Right atrium auricular region (tissue), 2 donors: ENCODE measurements around the gene ZNF407. TPM values are rescaled to one million over a fixed set of nuclear protein-coding genes. Genes with fewer than 3 reads are reported as not detected.

Source experiments
- DNase-seq: peaks from one replicate; pipeline ENCODE4 v3.0.0-alpha.2; 2019; ENCODE audit warnings: low spot score
- H3K27ac ChIP-seq, 2 donors: fragments of 200-600 bp; sonication (generic); 1 replicate in 1 of 2; 2 replicates in 1 of 2; pipeline ENCODE4 v1.5.1; 2016 to 2019
- H3K27me3 ChIP-seq, 2 donors: fragments of 200-600 bp; sonication (generic); one replicate each; pipeline versions ENCODE4 v1.5.1 to v1.6.0; 2017 to 2019
- H3K36me3 ChIP-seq: fragments of 200-600 bp; sonication (generic); one replicate; pipeline ENCODE4 v1.5.1; 2016
- H3K4me1 ChIP-seq, 2 donors: fragments of 200-600 bp; sonication (generic); one replicate each; pipeline versions ENCODE4 v1.5.1 to v1.6.0; 2017 to 2019
- H3K4me3 ChIP-seq, 2 donors: fragments of 200-600 bp; sonication (generic); 1 replicate in 1 of 2; 2 replicates in 1 of 2; pipeline ENCODE4 v1.5.1; 2017 to 2019; ENCODE audit warnings: mild to moderate bottlenecking in 1 of 2, moderate library complexity in 1 of 2
- H3K9me3 ChIP-seq, 2 donors: fragments of 200-600 bp; sonication (generic); one replicate each; pipeline ENCODE4 v1.5.1; 2019
- total RNA-seq, 2 donors: library from RNA; depleted of rRNA; stranded (reverse); fragments of >200 nt; gene quantifications; one replicate each; pipeline ENCODE4 v1.1.0, GENCODE V29; 2016
- TF ChIP-seq, protein P1 (sequence below), 2 donors: fragments of 200-600 bp; sonication (generic); IDR thresholded peaks; one replicate each; pipeline ENCODE4 v1.5.1; 2019; ENCODE audit warnings: antibody characterized with exemption in 2 of 2

The ZNF407 gene
- total RNA-seq, 2 donors from 2014 or later, result 7.8 to 8.7 TPM

GRCh38 chr18:75073654-75074053 lies 476.0 kb downstream of the ZNF407 start:
- DNase-seq, result no peak
- H3K27ac ChIP-seq, result no peak overlapping the region
- no peak overlapping the region for H3K4me3 ChIP-seq
- H3K36me3 ChIP-seq, result no peaks in the 10 kb centered on the region
- H3K27me3 ChIP-seq, result no peaks in the 10 kb centered on the region
- peaks cover 0 to 14% of the 10 kb centered on the region in 2 donors for H3K9me3 ChIP-seq
- no peaks in the 10 kb centered on the region for H3K4me1 ChIP-seq
- TF ChIP-seq, protein P1, sequence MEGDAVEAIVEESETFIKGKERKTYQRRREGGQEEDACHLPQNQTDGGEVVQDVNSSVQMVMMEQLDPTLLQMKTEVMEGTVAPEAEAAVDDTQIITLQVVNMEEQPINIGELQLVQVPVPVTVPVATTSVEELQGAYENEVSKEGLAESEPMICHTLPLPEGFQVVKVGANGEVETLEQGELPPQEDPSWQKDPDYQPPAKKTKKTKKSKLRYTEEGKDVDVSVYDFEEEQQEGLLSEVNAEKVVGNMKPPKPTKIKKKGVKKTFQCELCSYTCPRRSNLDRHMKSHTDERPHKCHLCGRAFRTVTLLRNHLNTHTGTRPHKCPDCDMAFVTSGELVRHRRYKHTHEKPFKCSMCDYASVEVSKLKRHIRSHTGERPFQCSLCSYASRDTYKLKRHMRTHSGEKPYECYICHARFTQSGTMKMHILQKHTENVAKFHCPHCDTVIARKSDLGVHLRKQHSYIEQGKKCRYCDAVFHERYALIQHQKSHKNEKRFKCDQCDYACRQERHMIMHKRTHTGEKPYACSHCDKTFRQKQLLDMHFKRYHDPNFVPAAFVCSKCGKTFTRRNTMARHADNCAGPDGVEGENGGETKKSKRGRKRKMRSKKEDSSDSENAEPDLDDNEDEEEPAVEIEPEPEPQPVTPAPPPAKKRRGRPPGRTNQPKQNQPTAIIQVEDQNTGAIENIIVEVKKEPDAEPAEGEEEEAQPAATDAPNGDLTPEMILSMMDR (IDR thresholded peaks at IDR 0.05), result no peak

DNA sequence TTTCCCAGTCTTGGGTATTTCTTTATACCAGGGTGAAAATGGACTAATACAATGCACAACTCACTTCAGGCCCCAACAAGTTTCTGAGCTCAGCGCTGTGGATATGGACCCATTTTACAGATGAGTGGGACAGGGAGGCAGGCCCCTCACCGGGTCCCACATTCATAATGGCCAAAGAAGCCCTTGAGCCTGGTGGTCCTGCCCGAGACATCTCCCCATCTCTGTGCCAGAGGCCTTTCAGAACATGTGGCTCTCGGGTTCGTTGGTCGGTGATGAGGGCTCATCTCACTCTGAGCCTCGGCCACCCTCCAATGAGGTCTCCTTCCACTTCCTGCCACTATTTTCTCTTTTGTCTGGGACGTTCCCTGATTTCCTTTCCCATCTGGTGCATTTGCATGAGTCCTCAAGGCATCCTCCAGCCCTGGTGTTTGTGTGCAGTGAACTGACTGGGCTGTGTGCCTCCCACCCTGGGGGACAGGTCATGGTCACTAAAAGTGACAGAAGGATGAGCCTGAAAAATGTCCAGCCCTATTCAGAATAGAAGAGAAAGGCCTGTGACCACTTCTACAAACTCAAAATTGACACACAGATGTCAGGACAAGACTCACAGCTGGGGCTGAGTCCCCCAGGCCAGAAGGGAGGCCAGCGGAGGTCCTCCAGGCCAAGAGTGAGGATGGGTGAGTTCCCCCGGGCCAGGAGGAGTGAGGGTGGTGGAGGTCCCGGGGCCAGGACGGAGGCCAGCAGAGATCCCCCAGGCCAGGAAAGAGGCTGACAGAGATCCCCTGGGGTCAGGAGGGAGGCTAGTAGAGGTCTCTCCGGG lies 476.7 kb downstream of the ZNF407 start:
- peaks cover 0 to 14% of the 10 kb centered on the region in 2 donors for H3K9me3 ChIP-seq
- DNase-seq, result peak; percentile 54
- H3K4me1 ChIP-seq, result no peaks in the 10 kb centered on the region
- H3K4me3 ChIP-seq, result no peak overlapping the region
- no peaks in the 10 kb centered on the region for H3K27me3 ChIP-seq
- H3K36me3 ChIP-seq, result no peaks in the 10 kb centered on the region
- TF ChIP-seq, protein P1 (IDR thresholded peaks at IDR 0.05), result no peak
- H3K27ac ChIP-seq, result no peak overlapping the region

GRCh38 chr18:75075016-75075305 lies 477.3 kb downstream of the ZNF407 start:
- Histone ChIP-seq H3K4me1 (no peaks in the 10 kb centered on the region), H3K36me3 (no peaks in the 10 kb centered on the region), H3K27ac (no peak overlapping the region), H3K9me3 (peaks cover 0 to 14% of the 10 kb centered on the region in 2 donors), H3K27me3 (no peaks in the 10 kb centered on the region), H3K4me3 (no peak overlapping the region)
- peak; percentile 42 for DNase-seq
- TF ChIP-seq, protein P1 (IDR thresholded peaks at IDR 0.05), result no peak

DNA sequence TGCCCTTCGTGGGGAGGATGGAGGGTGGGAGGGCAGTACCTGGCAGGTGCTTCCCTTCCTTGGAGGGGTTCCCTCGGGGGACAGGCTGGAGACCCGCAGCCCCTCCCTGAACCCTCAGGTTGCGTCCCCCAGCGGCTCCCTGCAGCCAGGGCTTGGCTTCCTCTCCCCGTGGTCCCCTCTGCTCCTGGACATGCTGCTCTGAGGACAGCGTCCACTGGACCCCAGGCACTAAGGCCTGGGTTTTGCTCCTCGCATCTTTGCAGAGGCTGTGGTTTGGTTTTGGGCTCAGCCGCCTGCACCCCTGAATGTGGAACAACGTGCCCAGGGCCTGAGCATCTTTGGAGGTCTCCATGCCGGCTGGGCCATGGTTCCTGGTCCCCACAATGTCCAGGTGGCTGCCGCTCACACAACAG lies 477.8 kb downstream of the ZNF407 start:
- H3K27me3 ChIP-seq, result no peaks in the 10 kb centered on the region
- DNase-seq, result peak; percentile 57
- H3K4me1 ChIP-seq, result no peaks in the 10 kb centered on the region
- peaks cover 0 to 14% of the 10 kb centered on the region in 2 donors for H3K9me3 ChIP-seq
- H3K27ac ChIP-seq, result no peak overlapping the region
- no peaks in the 10 kb centered on the region for H3K36me3 ChIP-seq
- H3K4me3 ChIP-seq, result no peak overlapping the region
- TF ChIP-seq, protein P1 (IDR thresholded peaks at IDR 0.05), result no peak

DNA sequence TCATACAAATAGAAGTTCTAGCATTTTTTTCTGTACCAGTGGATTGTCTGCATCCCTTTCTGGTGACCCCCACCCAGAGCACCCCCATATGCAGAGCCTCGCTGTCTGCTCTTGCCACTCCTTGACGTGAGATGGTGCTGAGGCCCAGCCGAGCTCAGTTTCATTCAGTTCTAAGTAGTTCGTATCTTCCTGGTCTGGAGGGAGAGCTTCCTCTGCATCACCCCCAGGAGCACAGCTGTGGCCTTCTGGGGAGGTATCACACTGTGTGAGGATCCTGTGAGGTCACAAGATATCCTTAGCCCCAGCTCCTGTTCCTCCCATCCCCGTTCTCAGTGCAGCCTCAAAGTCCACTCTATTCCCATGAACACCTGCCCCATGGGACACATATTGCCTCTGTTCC lies 478.6 kb downstream of the ZNF407 start:
- DNase-seq, result peak; percentile 34
- Histone ChIP-seq H3K4me1 (no peaks in the 10 kb centered on the region), H3K36me3 (no peaks in the 10 kb centered on the region), H3K9me3 (peaks cover 0 to 14% of the 10 kb centered on the region in 2 donors), H3K27ac (no peak overlapping the region), H3K27me3 (no peaks in the 10 kb centered on the region), H3K4me3 (no peak overlapping the region)
- TF ChIP-seq, protein P1 (IDR thresholded peaks at IDR 0.05), result no peak

GRCh38 chr18:75081486-75081885 lies 483.8 kb downstream of the ZNF407 start:
- DNase-seq, result peak; percentile 38
- H3K36me3 ChIP-seq, result no peaks in the 10 kb centered on the region
- H3K4me1 ChIP-seq, result no peaks in the 10 kb centered on the region
- TF ChIP-seq, protein P1 (IDR thresholded peaks at IDR 0.05), result no peak
- no peaks in the 10 kb centered on the region for H3K27me3 ChIP-seq
- no peak overlapping the region for H3K27ac ChIP-seq
- no peak overlapping the region for H3K4me3 ChIP-seq
- H3K9me3 ChIP-seq, result peaks cover 0 to 14% of the 10 kb centered on the region in 2 donors
